22Rv1 (cell line): Measurements from ENCODE around the gene GCHFR.

Experiments used
- CTCF ChIP-seq: fragments of 450-650 bp; IDR thresholded peaks from 2 replicates; pipeline ENCODE4 v1.5.1; 2017; ENCODE audit warnings: mild to moderate bottlenecking
- ZFX ChIP-seq: fragments of 450-650 bp; IDR thresholded peaks from 2 replicates; pipeline ENCODE4 v1.6.1; 2017; ENCODE audit warnings: antibody characterized with exemption, borderline replicate concordance

- TF ChIP-seq CTCF, result peak; percentile 72
- TF ChIP-seq ZFX, result no peak
Observed at GRCh38 chr15:40763801-40764628, at the start of gene GCHFR.
